ENCODE measurements around the gene SUV39H2.

SUV39H2 gene

GRCh38 chr10:14873090-14873760 is 5.4 kb upstream of the SUV39H2 start:
- Histone ChIP-seq H3K27ac (ENCODE audit: low read depth in 2 of 2, low read length in 2 of 2) (no peak overlapping the region), H3K36me3 (ENCODE audit: control insufficient read depth in 2 of 2, insufficient read depth in 2 of 2, low read length in 2 of 2) (peaks cover 12 to 14% of the 10 kb centered on the region in 2 donors), H3K4me1 (ENCODE audit: control insufficient read depth in 2 of 2, insufficient read depth in 2 of 2, low read length in 2 of 2) (peaks cover 3 to 8% of the 10 kb centered on the region in 2 donors), H3K4me3 (ENCODE audit: low read length in 2 of 2) (no peak overlapping the region), H3K9ac (ENCODE audit: low read depth in 1 of 2, low read length in 2 of 2) (no peak overlapping the region), H3K27me3 (ENCODE audit: control insufficient read depth in 2 of 2, insufficient read depth in 2 of 2, low read length in 2 of 2) (no peaks in the 10 kb centered on the region), H3K9me3 (ENCODE audit: control insufficient read depth in 2 of 2, low read length in 2 of 2) (no peaks in the 10 kb centered on the region)

GRCh38 chr10:14875941-14876340 is 2.7 kb upstream of the SUV39H2 start:
- H3K9me3 ChIP-seq (ENCODE audit: control insufficient read depth in 2 of 2, low read length in 2 of 2) = no peaks in the 10 kb centered on the region
- no peak overlapping the region for H3K27ac ChIP-seq (ENCODE audit: low read depth in 2 of 2, low read length in 2 of 2)
- no peaks in the 10 kb centered on the region for H3K27me3 ChIP-seq (ENCODE audit: control insufficient read depth in 2 of 2, insufficient read depth in 2 of 2, low read length in 2 of 2)
- no peak overlapping the region for H3K9ac ChIP-seq (ENCODE audit: low read depth in 1 of 2, low read length in 2 of 2)
- H3K4me3 ChIP-seq (ENCODE audit: low read length in 2 of 2) = no peak overlapping the region
- peaks cover 3 to 14% of the 10 kb centered on the region in 2 donors for H3K4me1 ChIP-seq (ENCODE audit: control insufficient read depth in 2 of 2, insufficient read depth in 2 of 2, low read length in 2 of 2)
- H3K36me3 ChIP-seq (ENCODE audit: control insufficient read depth in 2 of 2, insufficient read depth in 2 of 2, low read length in 2 of 2) = no peaks in the 10 kb centered on the region

- Histone ChIP-seq H3K4me1 (ENCODE audit: control insufficient read depth in 2 of 2, insufficient read depth in 2 of 2, low read length in 2 of 2) (peaks cover 3 to 14% of the 10 kb centered on the region in 2 donors), H3K9ac (ENCODE audit: low read depth in 1 of 2, low read length in 2 of 2) (no peak overlapping the region), H3K27me3 (ENCODE audit: control insufficient read depth in 2 of 2, insufficient read depth in 2 of 2, low read length in 2 of 2) (no peaks in the 10 kb centered on the region), H3K9me3 (ENCODE audit: control insufficient read depth in 2 of 2, low read length in 2 of 2) (no peaks in the 10 kb centered on the region), H3K4me3 (ENCODE audit: low read length in 2 of 2) (no peak overlapping the region), H3K36me3 (ENCODE audit: control insufficient read depth in 2 of 2, insufficient read depth in 2 of 2, low read length in 2 of 2) (no peaks in the 10 kb centered on the region), H3K27ac (ENCODE audit: low read depth in 2 of 2, low read length in 2 of 2) (no peak overlapping the region)
Observed at GRCh38 chr10:14876764-14877163, 1.9 kb upstream of the SUV39H2 start.

GRCh38 chr10:14879124-14879927 is 660 bp downstream of the SUV39H2 start:
- H3K36me3 ChIP-seq (ENCODE audit: control insufficient read depth in 2 of 2, insufficient read depth in 2 of 2, low read length in 2 of 2) = no peaks in the 10 kb centered on the region
- H3K4me3 ChIP-seq (ENCODE audit: low read length in 2 of 2) = peak overlapping the region; percentile 85 to 88
- peak overlapping the region; percentile 74 to 97 for H3K27ac ChIP-seq (ENCODE audit: low read depth in 2 of 2, low read length in 2 of 2)
- peak overlapping the region; percentile 80 to 95 for H3K9ac ChIP-seq (ENCODE audit: low read depth in 1 of 2, low read length in 2 of 2)
- H3K9me3 ChIP-seq (ENCODE audit: control insufficient read depth in 2 of 2, low read length in 2 of 2) = no peaks in the 10 kb centered on the region
- H3K4me1 ChIP-seq (ENCODE audit: control insufficient read depth in 2 of 2, insufficient read depth in 2 of 2, low read length in 2 of 2) = peaks cover 3 to 14% of the 10 kb centered on the region in 2 donors
- no peaks in the 10 kb centered on the region for H3K27me3 ChIP-seq (ENCODE audit: control insufficient read depth in 2 of 2, insufficient read depth in 2 of 2, low read length in 2 of 2)

- Histone ChIP-seq H3K27ac (ENCODE audit: low read depth in 2 of 2, low read length in 2 of 2) (no peak overlapping the region), H3K9me3 (ENCODE audit: control insufficient read depth in 2 of 2, low read length in 2 of 2) (no peaks in the 10 kb centered on the region), H3K36me3 (ENCODE audit: control insufficient read depth in 2 of 2, insufficient read depth in 2 of 2, low read length in 2 of 2) (no peaks in the 10 kb centered on the region), H3K27me3 (ENCODE audit: control insufficient read depth in 2 of 2, insufficient read depth in 2 of 2, low read length in 2 of 2) (no peaks in the 10 kb centered on the region), H3K4me1 (ENCODE audit: control insufficient read depth in 2 of 2, insufficient read depth in 2 of 2, low read length in 2 of 2) (peaks cover 3 to 14% of the 10 kb centered on the region in 2 donors), H3K9ac (ENCODE audit: low read depth in 1 of 2, low read length in 2 of 2) (peak overlapping the region in 1 of 2 donors; percentile 95), H3K4me3 (ENCODE audit: low read length in 2 of 2) (peak overlapping the region; percentile 9 to 85)
Observed at GRCh38 chr10:14879928-14880193, 1.2 kb downstream of the SUV39H2 start.

GRCh38 chr10:14880229-14880628 is 1.6 kb downstream of the SUV39H2 start:
- no peaks in the 10 kb centered on the region for H3K27me3 ChIP-seq (ENCODE audit: control insufficient read depth in 2 of 2, insufficient read depth in 2 of 2, low read length in 2 of 2)
- H3K27ac ChIP-seq (ENCODE audit: low read depth in 2 of 2, low read length in 2 of 2) = no peak overlapping the region
- H3K4me1 ChIP-seq (ENCODE audit: control insufficient read depth in 2 of 2, insufficient read depth in 2 of 2, low read length in 2 of 2) = peaks cover 3 to 14% of the 10 kb centered on the region in 2 donors
- peak overlapping the region in 1 of 2 donors; percentile 95 for H3K9ac ChIP-seq (ENCODE audit: low read depth in 1 of 2, low read length in 2 of 2)
- H3K9me3 ChIP-seq (ENCODE audit: control insufficient read depth in 2 of 2, low read length in 2 of 2) = no peaks in the 10 kb centered on the region
- H3K36me3 ChIP-seq (ENCODE audit: control insufficient read depth in 2 of 2, insufficient read depth in 2 of 2, low read length in 2 of 2) = no peaks in the 10 kb centered on the region
- peak overlapping the region; percentile 9 to 85 for H3K4me3 ChIP-seq (ENCODE audit: low read length in 2 of 2)

GRCh38 chr10:14884082-14884481 is 5.4 kb downstream of the SUV39H2 start:
- Histone ChIP-seq H3K9ac (ENCODE audit: low read depth in 1 of 2, low read length in 2 of 2) (no peak overlapping the region), H3K4me3 (ENCODE audit: low read length in 2 of 2) (no peak overlapping the region), H3K4me1 (ENCODE audit: control insufficient read depth in 2 of 2, insufficient read depth in 2 of 2, low read length in 2 of 2) (peaks cover 0 to 6% of the 10 kb centered on the region in 2 donors), H3K9me3 (ENCODE audit: control insufficient read depth in 2 of 2, low read length in 2 of 2) (no peaks in the 10 kb centered on the region), H3K36me3 (ENCODE audit: control insufficient read depth in 2 of 2, insufficient read depth in 2 of 2, low read length in 2 of 2) (no peaks in the 10 kb centered on the region), H3K27me3 (ENCODE audit: control insufficient read depth in 2 of 2, insufficient read depth in 2 of 2, low read length in 2 of 2) (no peaks in the 10 kb centered on the region), H3K27ac (ENCODE audit: low read depth in 2 of 2, low read length in 2 of 2) (no peak overlapping the region)

GRCh38 chr10:14889318-14889717 is 10.7 kb downstream of the SUV39H2 start:
- Histone ChIP-seq H3K36me3 (ENCODE audit: control insufficient read depth in 2 of 2, insufficient read depth in 2 of 2, low read length in 2 of 2) (no peaks in the 10 kb centered on the region), H3K4me1 (ENCODE audit: control insufficient read depth in 2 of 2, insufficient read depth in 2 of 2, low read length in 2 of 2) (no peaks in the 10 kb centered on the region), H3K27me3 (ENCODE audit: control insufficient read depth in 2 of 2, insufficient read depth in 2 of 2, low read length in 2 of 2) (no peaks in the 10 kb centered on the region)

GRCh38 chr10:14891151-14891550 is 12.5 kb downstream of the SUV39H2 start:
- Histone ChIP-seq H3K9me3 (ENCODE audit: control insufficient read depth in 2 of 2, low read length in 2 of 2) (no peaks in the 10 kb centered on the region), H3K27ac (ENCODE audit: low read depth in 2 of 2, low read length in 2 of 2) (no peak overlapping the region)

More at GRCh38 chr10:14889318-14889717, 10.7 kb downstream of the SUV39H2 start:
- Histone ChIP-seq H3K4me3 (ENCODE audit: low read length in 2 of 2) (no peak overlapping the region), H3K9ac (ENCODE audit: low read depth in 1 of 2, low read length in 2 of 2) (no peak overlapping the region), H3K27ac (ENCODE audit: low read depth in 2 of 2, low read length in 2 of 2) (no peak overlapping the region), H3K9me3 (ENCODE audit: control insufficient read depth in 2 of 2, low read length in 2 of 2) (no peaks in the 10 kb centered on the region)

GRCh38 chr10:14904316-14904732 is 25.7 kb downstream of the SUV39H2 start:
- H3K27me3 ChIP-seq (ENCODE audit: control insufficient read depth in 2 of 2, insufficient read depth in 2 of 2, low read length in 2 of 2) = no peaks in the 10 kb centered on the region
- peaks cover 13 to 23% of the 10 kb centered on the region in 2 donors for H3K36me3 ChIP-seq (ENCODE audit: control insufficient read depth in 2 of 2, insufficient read depth in 2 of 2, low read length in 2 of 2)
- no peak overlapping the region for H3K27ac ChIP-seq (ENCODE audit: low read depth in 2 of 2, low read length in 2 of 2)
- H3K4me3 ChIP-seq (ENCODE audit: low read length in 2 of 2) = no peak overlapping the region
- no peaks in the 10 kb centered on the region for H3K9me3 ChIP-seq (ENCODE audit: control insufficient read depth in 2 of 2, low read length in 2 of 2)
- H3K9ac ChIP-seq (ENCODE audit: low read depth in 1 of 2, low read length in 2 of 2) = no peak overlapping the region
- no peaks in the 10 kb centered on the region for H3K4me1 ChIP-seq (ENCODE audit: control insufficient read depth in 2 of 2, insufficient read depth in 2 of 2, low read length in 2 of 2)

More at GRCh38 chr10:14891151-14891550, 12.5 kb downstream of the SUV39H2 start:
- H3K27me3 ChIP-seq (ENCODE audit: control insufficient read depth in 2 of 2, insufficient read depth in 2 of 2, low read length in 2 of 2) = no peaks in the 10 kb centered on the region
- no peak overlapping the region for H3K9ac ChIP-seq (ENCODE audit: low read depth in 1 of 2, low read length in 2 of 2)
- H3K4me3 ChIP-seq (ENCODE audit: low read length in 2 of 2) = no peak overlapping the region
- no peaks in the 10 kb centered on the region for H3K36me3 ChIP-seq (ENCODE audit: control insufficient read depth in 2 of 2, insufficient read depth in 2 of 2, low read length in 2 of 2)
- H3K4me1 ChIP-seq (ENCODE audit: control insufficient read depth in 2 of 2, insufficient read depth in 2 of 2, low read length in 2 of 2) = no peaks in the 10 kb centered on the region
